K562 (cell line): ENCODE data around the gene ZNF839. TPM values are rescaled to one million over a fixed set of nuclear protein-coding genes. Genes with fewer than 3 reads are reported as not detected.

Source experiments
- CHD2 ChIP-seq: IDR thresholded peaks from 2 replicates; pipeline ENCODE4 v1.6.1; 2011; ENCODE audit warnings: low read depth, low read length
- ETV5 ChIP-seq: sonication (generic); formaldehyde crosslinking; IDR thresholded peaks from 2 replicates; pipeline ENCODE4 v1.4.0; 2020; ENCODE audit warnings: low read depth, mild to moderate bottlenecking, missing genetic modification reagents
- GABPB1 ChIP-seq: sonication (generic); formaldehyde crosslinking; IDR thresholded peaks from 2 replicates; pipeline ENCODE4 v1.8.0; 2022; ENCODE audit warnings: mild to moderate bottlenecking, missing genetic modification reagents
- ILF3 ChIP-seq: fragments of 450-650 bp; IDR thresholded peaks from 2 replicates; pipeline ENCODE4 v1.6.1; 2018; ENCODE audit warnings: antibody characterized with exemption, mild to moderate bottlenecking, moderate library complexity, borderline replicate concordance
- ILK ChIP-seq: fragments of 450-650 bp; IDR thresholded peaks from 2 replicates; pipeline ENCODE4 v1.6.1; 2016; ENCODE audit warnings: missing genetic modification characterization, low read depth, mild to moderate bottlenecking, missing compliant biosample characterization, moderate library complexity, borderline replicate concordance
- JUNB ChIP-seq: fragments of 450-650 bp; formaldehyde crosslinking; conservative IDR thresholded peaks from 2 replicates; pipeline ENCODE4 v1.4.0; 2020; ENCODE audit warnings: mild to moderate bottlenecking
- KLF1 ChIP-seq: fragments of 450-650 bp; IDR thresholded peaks from 2 replicates; pipeline ENCODE4 v1.6.1; 2016; ENCODE audit warnings: missing genetic modification characterization, missing compliant biosample characterization
- LEF1 ChIP-seq: fragments of 450-650 bp; IDR thresholded peaks from 2 replicates; pipeline ENCODE4 v1.6.1; 2016; ENCODE audit warnings: mild to moderate bottlenecking
- MYC ChIP-seq, 2 experiments: fragments of 250-450 bp in 1 of 2; sonication (Bioruptor Pico) in 1 of 2; IDR thresholded peaks; 2 replicates each; pipeline versions ENCODE4 v1.5.1 to v1.6.1; 2012 to 2021; ENCODE audit warnings: low read depth in 2 of 2, borderline replicate concordance in 1 of 2, improper control_type of control experiment in 1 of 2, low read length in 1 of 2, mild to moderate bottlenecking in 1 of 2, moderate library complexity in 1 of 2
- NR2C2 ChIP-seq, 2 experiments: fragments of 200-800 bp in 1 of 2; sonication (Bioruptor generic) in 1 of 2; sonication (generic) in 1 of 2; formaldehyde crosslinking in 1 of 2; IDR thresholded peaks; 2 replicates each; pipeline versions ENCODE4 v1.6.1 to v1.8.0; 2016 to 2022; ENCODE audit warnings: mild to moderate bottlenecking in 1 of 2, missing compliant biosample characterization in 1 of 2, missing genetic modification characterization in 1 of 2, missing genetic modification reagents in 1 of 2
- PHF8 ChIP-seq: fragments of 200-600 bp; sonication (generic); IDR thresholded peaks from 2 replicates; pipeline ENCODE4 v1.6.1; 2012; ENCODE audit warnings: mixed run types, mild to moderate bottlenecking, inconsistent platforms, low read length, moderate library complexity, borderline replicate concordance
- SIN3A ChIP-seq, 2 experiments: fragments of 150-350 bp in 1 of 2; IDR thresholded peaks; 2 replicates each; pipeline ENCODE4 v1.6.1; 2011 to 2016; ENCODE audit warnings: borderline replicate concordance in 2 of 2, low read depth in 2 of 2, low read length in 2 of 2, mild to moderate bottlenecking in 2 of 2, moderate library complexity in 2 of 2; ENCODE audit not compliant: control insufficient read depth in 1 of 2
- SPI1 ChIP-seq: IDR thresholded peaks from 2 replicates; pipeline ENCODE4 v1.6.1; 2011; ENCODE audit warnings: low read depth, low read length, control low read depth, borderline replicate concordance
- U2AF1 ChIP-seq: fragments of 200-400 bp; formaldehyde crosslinking; optimal IDR thresholded peaks from 2 replicates; pipeline ENCODE3; 2017; ENCODE audit warnings: mild to moderate bottlenecking, low read depth, low read length, moderate library complexity
- ZNF121 ChIP-seq: sonication (generic); formaldehyde crosslinking; conservative IDR thresholded peaks from 2 replicates; pipeline ENCODE4 v1.8.0; 2022; ENCODE audit warnings: missing genetic modification reagents
- ZNF133 ChIP-seq: fragments of 250-450 bp; sonication (Bioruptor Pico); IDR thresholded peaks from 2 replicates; pipeline ENCODE4 v1.4.0; 2020; ENCODE audit warnings: mild to moderate bottlenecking
- ZNF407 ChIP-seq: fragments of 450-650 bp; IDR thresholded peaks from 2 replicates; pipeline ENCODE4 v1.6.1; 2016; ENCODE audit warnings: low read depth
- ZNF431 ChIP-seq: sonication (generic); formaldehyde crosslinking; IDR thresholded peaks from 2 replicates; pipeline ENCODE4 v1.8.0; 2022; ENCODE audit warnings: mild to moderate bottlenecking, missing genetic modification reagents
- ZSCAN32 ChIP-seq: fragments of 450-650 bp; formaldehyde crosslinking; IDR thresholded peaks from 2 replicates; pipeline ENCODE4 v1.4.0; 2020; ENCODE audit warnings: mild to moderate bottlenecking, moderate library complexity
- ZZZ3 ChIP-seq: fragments of 450-650 bp; IDR thresholded peaks from 2 replicates; pipeline ENCODE4 v1.6.1; 2016; ENCODE audit warnings: antibody characterized with exemption, mild to moderate bottlenecking, moderate library complexity
- polyA plus RNA-seq, 8 experiments: library from polyadenylated mRNA; depleted of rRNA in 4 of 8; stranded (reverse) in 5 of 8; unstranded in 3 of 8; fragments of >200 nt; fragmentation: Nextera tagmentation in 2 of 8; fragmentation: Illumina TruSeq in 1 of 8; extraction: Ambion mirVana in 2 of 8; extraction: Trizol in 1 of 8; gene quantifications; 2 replicates each; pipeline versions ENCODE4 v1.2.1 to v1.2.3, GENCODE V29; 2011 to 2014; ENCODE audit warnings: inconsistent platforms in 1 of 8, missing spikeins in 1 of 8
- total RNA-seq, 7 experiments: library from RNA; depleted of rRNA in 6 of 7; stranded (reverse); fragments of >200 nt in 6 of 7; fragmentation: Illumina TruSeq in 2 of 7; extraction: Trizol in 2 of 7; gene quantifications; 2 replicates each; pipeline versions ENCODE4 v1.2.1 to v1.2.3, GENCODE V29; 2011 to 2021; ENCODE audit warnings: low replicate concordance in 1 of 7

ZNF839 gene
- total and polyA plus RNA-seq, 9 of the 15 experiments (the other 6 are each of a cell fraction or from before 2014, with no cell fraction given): 0.42 to 8.4 (median 5.7) TPM

GRCh38 chr14:102320033-102320660 lies 601 bp downstream of the ZNF839 start (continued):
- TF ChIP-seq ZZZ3 (no peak), ZNF407 (no peak), ILF3 (no peak), CHD2 (no peak), GABPB1 (CRISPR knock-in tag) (no peak), MYC (IDR thresholded peaks at IDR 0.05; ENCODE audit: low read depth, low read length) (no peak), MYC (CRISPR knock-in tag; IDR thresholded peaks at IDR 0.05; ENCODE audit: borderline replicate concordance, low read depth) (no peak), ZSCAN32 (no peak), PHF8 (peak; percentile 59; the same call in 1 of the 2 replicates), SPI1 (no peak), JUNB (CRISPR knock-in tag) (no peak), NR2C2 (CRISPR knock-in tag; IDR thresholded peaks at IDR 0.05) (no peak), NR2C2 (tag; IDR thresholded peaks at IDR 0.05) (0 out of 2 replicates have a peak, but pooled peaks have one; percentile 24), ZNF431 (no peak), ZNF121 (CRISPR knock-in tag) (no peak), KLF1 (no peak), LEF1 (no peak), ILK (tag) (no peak), ZNF133 (CRISPR knock-in tag) (no peak), SIN3A (IDR thresholded peaks at IDR 0.05; ENCODE audit: borderline replicate concordance in 2 of 2, control insufficient read depth in 1 of 2, low read depth in 2 of 2, low read length in 2 of 2) (no peak), ETV5 (CRISPR knock-in tag) (no peak), U2AF1 (no peak)
